Metanephros (tissue), 2 donors: ENCODE data around the gene PTN. TPM values are rescaled to one million over a fixed set of nuclear protein-coding genes. Genes with fewer than 3 reads are reported as not detected.

Experiments
- small RNA-seq: library from RNA; depleted of rRNA; stranded (forward); fragments of <200 nt; gene quantifications from one replicate; pipeline ENCODE3, GENCODE V24; 2014; ENCODE audit warnings: low replicate concordance
- total RNA-seq: library from RNA; depleted of rRNA; stranded (reverse); fragments of >200 nt; gene quantifications from one replicate; pipeline ENCODE4 v1.2.3, GENCODE V29; 2014

PTN gene, protein sequence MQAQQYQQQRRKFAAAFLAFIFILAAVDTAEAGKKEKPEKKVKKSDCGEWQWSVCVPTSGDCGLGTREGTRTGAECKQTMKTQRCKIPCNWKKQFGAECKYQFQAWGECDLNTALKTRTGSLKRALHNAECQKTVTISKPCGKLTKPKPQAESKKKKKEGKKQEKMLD
- total RNA-seq: 73.8 TPM

DNA sequence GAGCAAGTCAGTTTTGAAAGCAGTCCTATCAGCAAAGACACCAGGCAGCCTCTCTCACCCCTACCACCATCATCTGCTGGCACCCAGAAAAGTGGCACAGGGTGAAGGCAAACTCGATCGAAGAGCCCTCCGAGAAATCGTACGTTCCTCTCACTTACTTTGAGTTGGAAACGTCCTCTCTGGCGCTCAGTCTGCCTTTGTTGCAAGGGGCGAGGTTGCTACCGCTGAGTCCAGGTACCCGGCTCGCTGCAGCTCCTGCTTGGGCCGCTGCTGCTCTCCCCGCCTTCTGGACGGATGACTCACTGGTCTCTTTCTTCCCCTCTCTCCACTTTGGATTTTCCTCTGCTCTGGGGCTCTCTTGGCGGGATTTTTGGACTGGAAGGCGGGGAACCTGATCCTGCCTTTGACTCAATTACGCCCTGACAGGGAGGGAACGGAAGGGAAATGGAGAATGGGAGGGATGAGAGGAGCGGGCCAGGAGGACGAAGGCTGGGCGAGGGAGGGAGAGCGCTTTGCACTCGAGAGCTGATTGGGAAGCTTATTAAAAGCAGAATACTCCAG is at the start of gene PTN:
PTN (minus strand) TSS at position 453 of the 561 bp plus-strand sequence. CDS start 88,760 bp downstream, outside the sequence.

Small RNA genes lying within 50 kb of the gene (small RNA-seq; reads per million reads assigned to genes)
- 0.12 reads per million for gene RF00136
